Sigmoid colon (tissue), 7 donors: Measurements from ENCODE around the gene NXN. TPM values are rescaled to one million over a fixed set of nuclear protein-coding genes. Genes with fewer than 3 reads are reported as not detected.
A peak's percentile ranks its signal among the peaks of the same experiment; 100 is the strongest.
"Not testable (repeated sequence)": the region's sequence is repeated elsewhere in the genome, so short reads cannot be mapped to it uniquely, and the experiment has no call there.

Experiments used
- DNase-seq: peaks from one replicate; pipeline ENCODE4 v3.0.0-alpha.2; 2019
- H3K27ac ChIP-seq, 4 donors: fragments of 200-600 bp; sonication (generic); one replicate each; pipeline ENCODE4 v1.5.1; 2016 to 2019; ENCODE audit warnings: mild to moderate bottlenecking in 1 of 4
- H3K27me3 ChIP-seq, 3 donors: fragments of 200-600 bp; sonication (generic); one replicate each; pipeline ENCODE4 v1.5.1; 2019; ENCODE audit warnings: mild to moderate bottlenecking in 1 of 3
- H3K36me3 ChIP-seq, 4 donors: fragments of 200-600 bp; sonication (generic); one replicate each; pipeline ENCODE4 v1.5.1; 2016 to 2019
- H3K4me1 ChIP-seq, 4 donors: fragments of 200-600 bp; sonication (generic); one replicate each; pipeline ENCODE4 v1.5.1; 2017 to 2019
- H3K4me3 ChIP-seq, 4 donors: fragments of 200-600 bp; sonication (generic); one replicate each; pipeline ENCODE4 v1.5.1; 2017 to 2019; ENCODE audit warnings: mild to moderate bottlenecking in 2 of 4, moderate library complexity in 1 of 4
- H3K9me3 ChIP-seq, 4 donors: fragments of 200-600 bp in 3 of 4; sonication (generic) in 3 of 4; one replicate each; pipeline versions ENCODE4 v1.5.1 to v1.6.1; 2013 to 2019
- CTCF ChIP-seq, 4 experiments: fragments of 450-650 bp in 3 of 4; fragments of 200-600 bp in 1 of 4; IDR thresholded peaks; one replicate each; pipeline ENCODE4 v1.5.1; 2016 to 2019; ENCODE audit warnings: antibody characterized with exemption in 4 of 4, mild to moderate bottlenecking in 3 of 4, moderate library complexity in 2 of 4
- EP300 ChIP-seq, 4 donors: sonication (generic); formaldehyde crosslinking; IDR thresholded peaks; one replicate each; pipeline ENCODE4 v1.6.1; 2017; ENCODE audit warnings: antibody characterized with exemption in 4 of 4
- POLR2A ChIP-seq, 2 donors: fragments of 450-650 bp; IDR thresholded peaks; one replicate each; pipeline ENCODE4 v1.6.1; 2016; ENCODE audit warnings: antibody characterized with exemption in 2 of 2, mild to moderate bottlenecking in 2 of 2, moderate library complexity in 2 of 2
- POLR2AphosphoS5 ChIP-seq, 4 donors: sonication (generic); formaldehyde crosslinking; IDR thresholded peaks; one replicate each; pipeline ENCODE4 v1.6.1; 2017; ENCODE audit warnings: antibody characterized with exemption in 4 of 4
- WGBS, 2 donors: extraction: QIAGEN DNeasy Blood & Tissue Kit; methylation state at CpG; one replicate each; pipeline ENCODE4 v1.1.7; 2013; 5-methylcytosine and 5-hydroxymethylcytosine counted together
- intact Hi-C: fragments of 100-400 bp; cut with DNase I; formaldehyde crosslinking; loops from one replicate; pipeline ENCODE4 v1.15.1; 2023
- polyA plus RNA-seq, 3 donors: library from polyadenylated mRNA; stranded (reverse); fragments of 200-250 nt; gene quantifications; one replicate each; pipeline ENCODE4 v1.2.3, GENCODE V29; 2013
- total RNA-seq, 4 donors: library from RNA; depleted of rRNA; stranded (reverse); fragments of >200 nt; gene quantifications; one replicate each; pipeline ENCODE4 v1.1.0, GENCODE V29; 2016
- donor health status: healthy with polysubstance abuse.
- donor health status: Bipolar disorder and iron deficiency.
- donor health status: healthy.

The NXN gene
- total and polyA plus RNA-seq, 7 donors: 1.4 to 75.9 (median 50.4) TPM

- no peak for DNase-seq
- intact Hi-C loops: loop anchor here (1.0 kb wide), 1 partner anchor 55 kb away; no protein-coding TSS in a partner anchor
- 42 to 66% methylated on average over 15 of the region's 15 CpGs for WGBS, 2 donors
- peaks cover 0 to 52% (median 8%) of the 10 kb centered on the region in 4 donors for H3K36me3 ChIP-seq
- TF ChIP-seq POLR2AphosphoS5 (IDR thresholded peaks at IDR 0.05) (peak in 3 of 4 donors; percentile 52 to 68 (median 57)), EP300 (IDR thresholded peaks at IDR 0.05) (no peak)
- no peaks in the 10 kb centered on the region for H3K27me3 ChIP-seq
- peaks cover 0 to 89% (median 80%) of the 10 kb centered on the region in 4 donors for H3K4me1 ChIP-seq
- H3K9me3 ChIP-seq: no peaks in the 10 kb centered on the region
- peak overlapping the region; percentile 52 to 85 (median 79) for H3K27ac ChIP-seq
- no peak overlapping the region for H3K4me3 ChIP-seq
Observed at GRCh38 chr17:1000597-1001461, 21.3 kb upstream of the NXN start.

DNA sequence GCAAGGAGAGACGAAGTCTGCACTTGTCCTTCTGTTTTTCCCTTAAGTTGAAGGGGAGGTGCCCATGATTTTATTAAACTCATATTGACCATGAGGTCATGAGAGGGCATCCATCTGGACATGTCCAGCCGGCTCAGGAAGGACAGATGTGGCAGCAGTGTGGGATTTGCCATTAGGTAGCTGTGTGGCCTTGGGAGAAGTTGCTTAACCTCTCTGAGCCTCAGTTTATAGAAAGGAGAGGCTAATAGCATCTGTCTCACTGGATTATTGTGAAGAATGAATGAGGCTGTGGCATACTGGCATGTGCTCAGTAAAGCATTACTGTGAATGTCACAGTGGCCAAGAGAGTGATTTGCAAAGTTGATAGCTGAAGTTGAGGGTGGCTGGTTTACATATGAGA is 18.5 kb upstream of the NXN start:
- H3K4me3 ChIP-seq: peak overlapping the region in 3 of 4 donors; percentile 61 to 96 (median 88)
- no peak for DNase-seq
- TF ChIP-seq POLR2A (IDR thresholded peaks at IDR 0.05): no peak
- TF ChIP-seq CTCF (IDR thresholded peaks at IDR 0.05): no peak
- TF ChIP-seq POLR2AphosphoS5 (IDR thresholded peaks at IDR 0.05): no peak
- no peak for TF ChIP-seq EP300 (IDR thresholded peaks at IDR 0.05)
- peak overlapping the region in 1 of 4 donors; percentile 89 for H3K27ac ChIP-seq
- H3K4me1 ChIP-seq: peaks cover 0 to 62% (median 54%) of the 10 kb centered on the region in 4 donors
- intact Hi-C loops: loop anchor here (5.0 kb wide), 2 partner anchors 216 to 586 kb away; partner anchors contain the start of genes GLOD4 and MRM3
- H3K9me3 ChIP-seq: no peaks in the 10 kb centered on the region
- H3K36me3 ChIP-seq: peaks cover 0 to 36% (median 5%) of the 10 kb centered on the region in 4 donors
- H3K27me3 ChIP-seq: no peaks in the 10 kb centered on the region
- 14 to 47% methylated on average over 2 of the region's 2 CpGs for WGBS, 2 donors

DNA sequence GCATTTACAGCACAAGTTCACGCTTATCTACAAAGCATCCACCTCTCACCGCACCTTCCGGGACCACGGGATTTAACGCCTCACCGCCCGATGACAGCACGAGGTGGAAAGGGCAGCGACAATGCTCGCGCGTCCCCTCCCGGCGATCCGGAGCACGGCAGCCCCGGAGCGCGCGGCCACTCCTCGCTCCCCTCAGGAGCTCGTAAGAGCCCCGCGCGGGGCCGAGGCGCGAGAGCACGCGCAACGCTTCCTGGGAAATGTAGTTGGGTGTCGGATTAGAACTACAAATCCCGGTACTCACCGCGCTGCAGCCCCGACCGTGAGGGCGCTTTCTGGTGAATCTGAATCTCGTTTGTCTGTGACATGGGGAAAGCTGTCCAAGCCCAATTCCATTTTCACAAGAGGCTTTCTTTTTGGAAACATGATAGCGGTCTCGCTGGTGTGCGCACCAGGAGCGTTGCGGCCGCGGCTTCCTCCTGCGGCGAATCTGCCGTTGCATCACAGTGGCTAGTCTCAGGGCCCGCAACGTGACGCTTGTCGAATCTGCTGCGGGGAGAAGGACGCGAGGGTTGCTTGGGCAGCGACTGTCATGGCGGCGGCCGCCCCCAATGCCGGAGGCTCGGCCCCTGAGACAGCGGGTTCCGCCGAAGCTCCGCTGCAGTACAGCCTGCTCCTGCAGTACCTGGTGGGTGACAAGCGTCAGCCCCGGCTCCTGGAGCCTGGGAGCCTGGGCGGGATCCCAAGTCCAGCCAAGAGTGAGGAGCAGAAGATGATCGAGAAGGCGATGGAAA is 17.2 kb upstream of the NXN start, which contains the start of gene TIMM22:
TIMM22 (plus strand) TSS at position 576 of the 791 bp plus-strand sequence; CDS start at position 590, 14 bp downstream.
- peak; percentile 90 to 96 (median 94) for TF ChIP-seq CTCF (IDR thresholded peaks at IDR 0.05)
- peak; percentile 80 to 85 for TF ChIP-seq POLR2A (IDR thresholded peaks at IDR 0.05)
- TF ChIP-seq POLR2AphosphoS5 (IDR thresholded peaks at IDR 0.05): peak; percentile 71 to 95 (median 86)
- TF ChIP-seq EP300 (IDR thresholded peaks at IDR 0.05): no peak
- peak within 1 kb of the TSS; percentile 61 to 99 (median 92) for H3K4me3 ChIP-seq
- H3K36me3 ChIP-seq: peaks cover 0 to 25% (median under 1%) of the 10 kb centered on the region in 4 donors
- peak; percentile 95 for DNase-seq
- H3K4me1 ChIP-seq: peaks cover 0 to 49% (median 41%) of the 10 kb centered on the region in 4 donors
- H3K27me3 ChIP-seq: no peaks in the 10 kb centered on the region
- no peaks in the 10 kb centered on the region for H3K9me3 ChIP-seq
- intact Hi-C loops: loop anchor here (5.0 kb wide), 2 partner anchors 214 to 584 kb away; partner anchors contain the start of genes GLOD4 and MRM3
- peak within 1 kb of the TSS; percentile 77 to 92 (median 88) for H3K27ac ChIP-seq
- WGBS, 2 donors: 0 to 1% methylated on average over 71 of the region's 71 CpGs

DNA sequence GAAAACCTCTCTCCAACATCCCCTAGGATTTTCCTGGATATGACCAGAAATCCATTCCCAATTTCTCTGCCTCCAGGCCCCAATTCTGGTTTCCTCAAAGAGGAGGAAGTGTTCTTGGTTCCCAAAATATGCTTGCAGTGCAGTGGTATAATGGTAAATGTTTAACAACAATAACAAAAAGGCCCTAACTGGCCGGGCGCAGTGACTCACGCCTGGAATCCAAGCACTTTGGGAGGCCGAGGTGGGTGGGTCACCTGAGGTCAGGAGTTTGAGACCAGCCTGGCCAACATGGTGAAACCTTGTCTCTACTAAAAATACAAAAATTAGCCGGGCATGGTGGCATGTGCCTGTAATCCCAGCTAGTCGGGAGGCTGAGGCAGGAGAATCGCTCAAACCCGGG is 15.7 kb upstream of the NXN start:
- WGBS, 2 donors: 47 to 79% methylated on average over 8 of the region's 8 CpGs
- intact Hi-C loops: loop anchor here (5.0 kb wide), 2 partner anchors 213 to 583 kb away; partner anchors contain the start of genes GLOD4 and MRM3
- not testable (repeated sequence) for DNase-seq, H3K4me3 ChIP-seq, H3K9me3 ChIP-seq, H3K27ac ChIP-seq, H3K27me3 ChIP-seq
- peaks cover 0 to 34% (median 26%) of the 10 kb centered on the region in 4 donors for H3K4me1 ChIP-seq
- H3K36me3 ChIP-seq: peaks cover 0 to 11% (median 0%) of the 10 kb centered on the region in 4 donors

DNA sequence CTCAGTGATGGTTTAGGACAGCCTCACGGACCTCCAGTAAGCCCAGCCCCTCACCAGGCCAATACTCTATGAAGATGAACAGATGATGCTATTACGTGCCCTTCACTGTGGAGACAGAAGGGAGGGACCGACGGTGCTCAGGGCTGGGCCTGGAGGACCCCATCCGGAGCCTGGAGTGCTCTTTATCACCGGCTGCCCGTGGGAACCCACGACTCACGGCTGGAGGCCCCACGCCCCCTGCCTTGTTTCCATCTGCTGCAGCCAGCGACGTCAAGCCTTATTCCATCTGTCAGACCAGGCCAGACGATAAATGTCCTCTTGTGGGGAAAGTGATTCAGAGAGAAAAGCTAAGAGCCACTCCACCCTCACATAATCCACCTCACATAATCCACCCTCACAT is 13.4 kb upstream of the NXN start:
- DNase-seq: no peak
- TF ChIP-seq CTCF (IDR thresholded peaks at IDR 0.05) (no peak), POLR2A (IDR thresholded peaks at IDR 0.05) (no peak), POLR2AphosphoS5 (IDR thresholded peaks at IDR 0.05) (no peak)
- Histone ChIP-seq H3K27ac (no peak overlapping the region), H3K4me1 (peaks cover 0 to 13% (median 10%) of the 10 kb centered on the region in 4 donors), H3K9me3 (no peaks in the 10 kb centered on the region), H3K27me3 (no peaks in the 10 kb centered on the region), H3K36me3 (no peaks in the 10 kb centered on the region), H3K4me3 (no peak overlapping the region)
- intact Hi-C loops: no loop called here
- WGBS, 2 donors: 60 to 72% methylated on average over 13 of the region's 13 CpGs
